Activated CD4-positive, alpha-beta T cell treated with anti-CD3 and anti-CD28 coated beads for 24 hours (primary cell): ENCODE measurements around the gene TGM1.
"Not testable (repeated sequence)": the region's sequence is repeated elsewhere in the genome, so short reads cannot be mapped to it uniquely, and the experiment has no call there.

ENCODE experiments used
- DNase-seq, 2 donors: peaks; one replicate each; pipeline ENCODE4 v3.0.0-alpha.2; 2020; ENCODE audit warnings: low read depth in 2 of 2

Gene TGM1

DNA sequence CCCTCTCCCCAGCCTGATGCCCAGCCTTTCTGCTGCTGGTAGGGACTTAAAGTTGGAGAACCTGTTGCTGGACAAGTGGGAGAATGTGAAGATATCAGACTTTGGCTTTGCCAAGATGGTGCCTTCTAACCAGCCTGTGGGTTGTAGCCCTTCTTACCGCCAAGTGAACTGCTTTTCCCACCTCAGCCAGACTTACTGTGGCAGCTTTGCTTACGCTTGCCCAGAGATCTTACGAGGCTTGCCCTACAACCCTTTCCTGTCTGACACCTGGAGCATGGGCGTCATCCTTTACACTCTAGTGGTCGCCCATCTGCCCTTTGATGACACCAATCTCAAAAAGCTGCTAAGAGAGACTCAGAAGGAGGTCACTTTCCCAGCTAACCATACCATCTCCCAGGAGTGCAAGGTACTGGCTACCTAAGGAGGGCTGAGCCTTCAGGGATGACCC, 55.8 kb downstream of the TGM1 start:
- DNase-seq, result no peak

DNA sequence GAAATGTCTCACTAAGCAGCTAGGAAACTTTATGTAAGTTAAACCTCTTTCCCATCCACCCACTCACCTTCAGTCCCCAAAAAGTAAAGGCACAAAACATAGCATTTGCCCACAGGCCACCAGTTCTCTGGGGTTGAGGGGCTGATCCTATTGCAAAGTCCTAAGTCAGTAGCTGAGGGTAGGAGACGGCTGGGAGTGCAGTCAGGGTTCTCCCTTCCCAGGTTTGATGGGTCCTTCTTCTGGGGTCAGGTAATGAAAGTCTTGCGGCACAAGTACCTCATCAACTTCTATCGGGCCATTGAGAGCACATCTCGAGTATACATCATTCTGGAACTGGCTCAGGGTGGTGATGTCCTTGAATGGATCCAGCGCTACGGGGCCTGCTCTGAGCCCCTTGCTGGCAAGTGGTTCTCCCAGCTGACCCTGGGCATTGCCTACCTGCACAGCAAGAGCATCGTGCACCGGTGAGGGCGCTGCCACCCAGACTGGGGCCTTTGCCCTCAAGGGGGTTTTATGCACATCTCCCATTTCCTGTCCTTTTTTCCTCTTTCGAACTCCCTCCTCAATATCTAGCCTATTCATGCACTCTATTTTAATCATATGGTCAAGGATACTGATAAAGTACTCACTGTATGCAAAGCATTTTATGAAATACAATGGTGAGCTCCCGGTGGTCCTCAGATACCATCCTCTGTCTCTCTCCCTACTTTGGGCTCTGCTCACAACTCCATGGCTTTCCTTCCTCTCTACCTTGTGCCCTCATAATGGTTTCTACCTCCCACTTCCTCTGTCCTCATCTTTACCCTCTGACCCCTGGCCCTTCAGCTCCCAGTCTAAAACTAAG, 56.5 kb downstream of the TGM1 start:
- DNase-seq, result no peak

DNA sequence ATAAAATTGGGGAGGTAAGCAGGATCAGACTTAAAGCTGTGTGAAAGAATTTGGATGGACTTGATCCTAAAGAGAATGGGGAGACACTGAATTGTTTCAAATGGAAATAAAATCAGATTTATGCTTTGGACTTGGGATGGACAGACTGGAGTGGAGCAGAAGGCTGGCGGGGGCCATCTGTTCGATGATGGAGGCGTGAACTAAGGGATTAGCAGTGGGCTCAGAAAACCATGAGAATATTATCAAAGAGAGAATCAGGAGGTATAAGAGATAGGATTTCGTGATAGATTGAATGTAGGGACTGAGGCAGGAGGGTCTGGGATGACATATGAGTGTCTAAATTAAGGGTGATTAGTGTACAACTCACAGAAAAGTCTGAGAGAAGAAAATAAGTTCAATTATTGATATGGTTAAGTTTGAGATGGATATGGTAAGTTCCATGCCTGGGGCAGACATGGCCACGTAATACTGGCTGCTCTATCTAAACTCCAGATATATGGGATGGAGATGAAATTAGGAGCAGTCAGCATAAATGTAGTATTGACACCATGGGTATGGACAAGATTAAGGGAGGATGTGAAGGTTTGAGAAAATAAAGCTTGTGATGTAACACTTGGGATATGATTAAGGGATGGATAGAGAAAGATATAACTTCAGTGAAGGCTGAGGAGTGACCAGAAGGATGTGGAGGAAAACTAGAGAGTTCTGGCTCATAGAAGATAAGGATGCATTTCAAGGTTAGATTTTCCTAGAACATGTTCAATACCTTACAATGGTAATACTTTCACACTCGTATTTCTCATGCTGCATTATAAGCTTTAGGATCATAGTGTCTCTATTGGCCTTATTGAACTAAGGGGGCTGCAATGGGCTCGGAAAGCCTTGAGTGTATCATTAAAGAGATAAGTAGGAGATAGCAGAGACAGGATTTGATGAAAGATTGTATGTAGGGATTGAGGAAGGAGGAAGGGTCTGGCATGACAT, 58.5 kb downstream of the TGM1 start:
- DNase-seq, result no peak

DNA sequence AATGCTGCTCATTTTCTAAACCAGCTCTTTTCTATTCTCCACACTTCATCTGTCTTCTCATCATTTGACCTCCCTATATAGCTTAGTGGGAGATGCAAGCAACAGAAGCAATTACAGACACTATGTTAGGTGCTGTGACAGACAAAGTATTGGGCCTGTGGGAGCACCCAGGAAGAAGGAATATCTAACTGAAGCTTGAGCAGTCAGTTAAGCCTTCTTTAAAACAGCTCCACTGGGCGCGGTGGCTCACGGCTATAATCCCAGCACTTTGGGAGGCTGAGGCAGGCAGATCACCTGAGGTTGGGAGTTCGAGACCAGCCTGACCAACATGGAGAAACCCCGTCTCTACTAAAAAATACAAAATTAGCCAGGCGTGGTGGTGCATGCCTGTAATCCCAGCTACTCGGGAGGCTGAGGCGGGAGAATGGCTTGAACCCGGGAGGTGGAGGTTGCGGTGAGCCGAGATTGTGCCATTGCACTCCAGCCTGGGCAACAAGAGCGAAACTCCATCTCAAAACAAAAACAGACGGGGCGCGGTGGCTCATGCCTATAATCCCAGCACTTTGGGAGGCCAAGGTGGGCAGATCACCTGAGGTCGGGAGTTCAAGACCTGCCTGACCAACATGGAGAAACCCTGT, 59.6 kb downstream of the TGM1 start:
- not testable (repeated sequence) for DNase-seq

DNA sequence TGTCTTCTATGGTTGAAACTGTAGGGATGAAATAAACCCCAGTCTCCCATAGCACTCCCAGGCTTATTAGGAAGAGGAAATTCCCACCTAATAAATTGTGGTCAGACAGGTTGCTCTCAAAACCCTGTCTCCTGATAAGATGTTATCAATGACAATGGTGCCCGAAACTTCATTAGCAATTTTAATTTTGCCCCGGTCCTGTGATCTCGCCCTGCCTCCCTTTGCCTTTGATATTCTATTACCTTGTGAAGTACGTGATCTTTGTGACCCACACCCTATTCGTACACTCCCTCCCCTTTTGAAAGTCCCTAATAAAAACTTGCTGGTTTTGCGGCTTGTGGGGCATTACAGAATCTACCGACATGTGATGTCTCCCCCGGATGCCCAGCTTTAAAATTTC, 60.4 kb downstream of the TGM1 start:
- DNase-seq, result not testable (repeated sequence)
